HL-60 (cell line): ENCODE data around the gene ARL14EP.

ENCODE experiments used
- DNase-seq, 2 experiments: peaks; one replicate each; pipeline ENCODE4 v3.0.0-alpha.2; 2010 to 2020; ENCODE audit warnings: low read depth in 1 of 2, low spot score in 1 of 2
- H3K27ac ChIP-seq: fragments of 250-450 bp; sonication (Bioruptor Pico); replicated peaks from 2 replicates; pipeline ENCODE4 v1.5.1; 2020; ENCODE audit warnings: mild to moderate bottlenecking, moderate library complexity
- H3K27me3 ChIP-seq: fragments of 250-450 bp; sonication (Bioruptor Pico); 2 replicates; pipeline ENCODE4 v1.5.1; 2021; ENCODE audit warnings: mild to moderate bottlenecking, moderate library complexity; ENCODE audit not compliant: insufficient read depth, poor library complexity, severe bottlenecking
- H3K4me3 ChIP-seq: replicated peaks from 2 replicates; pipeline ENCODE4 v1.5.1; 2011; ENCODE audit warnings: mild to moderate bottlenecking, control low read depth, low read length; ENCODE audit not compliant: insufficient read depth
- GABPA ChIP-seq: IDR thresholded peaks from 2 replicates; pipeline ENCODE4 v1.6.1; 2012; ENCODE audit warnings: low read depth
- POLR2AphosphoS5 ChIP-seq: IDR thresholded peaks from 2 replicates; pipeline ENCODE4 v1.6.1; 2012; ENCODE audit warnings: low read depth
- SPI1 ChIP-seq: IDR thresholded peaks from 2 replicates; pipeline ENCODE4 v1.6.1; 2012; ENCODE audit warnings: low read depth, mild to moderate bottlenecking, borderline replicate concordance
- TF ChIP-seq, protein P1 (sequence below): IDR thresholded peaks from 2 replicates; pipeline ENCODE4 v1.6.1; 2012; ENCODE audit warnings: low read depth; ENCODE audit not compliant: insufficient replicate concordance
- TF ChIP-seq, protein P2 (sequence below): IDR thresholded peaks from one replicate; pipeline ENCODE4 v1.5.1; 2011; ENCODE audit warnings: low read length, control low read depth, inconsistent platforms; ENCODE audit not compliant: insufficient read depth

Gene ARL14EP

DNA sequence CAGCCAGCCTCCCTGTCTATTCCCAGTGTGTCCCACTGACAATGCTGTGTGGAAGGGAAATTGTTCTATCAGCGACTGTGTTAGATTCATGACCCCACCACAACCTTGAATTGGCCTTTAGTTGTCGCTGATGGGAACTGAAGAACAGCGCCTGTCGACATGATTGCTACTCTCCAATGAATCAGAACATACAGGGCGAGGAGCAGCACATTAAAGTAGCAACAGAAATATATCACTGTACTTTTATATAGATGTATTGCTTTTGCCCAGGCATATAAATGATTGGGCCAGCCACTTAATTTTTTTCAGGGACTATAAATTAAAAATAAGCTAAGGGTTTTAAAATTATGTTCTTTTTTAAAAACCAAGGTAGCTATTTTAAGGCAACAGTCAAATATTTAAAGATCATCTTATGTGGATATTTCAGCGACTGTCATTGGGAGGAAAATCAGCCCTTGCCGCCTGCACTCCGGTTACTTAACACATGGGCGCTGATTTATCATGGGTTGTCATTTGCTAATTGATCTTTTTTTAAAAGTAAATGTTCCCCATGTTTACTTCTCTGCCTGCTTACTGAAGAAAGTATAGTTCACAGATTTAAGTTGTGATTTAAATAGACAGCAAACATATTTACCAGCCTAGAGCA lies 42.1 kb downstream of the ARL14EP start:
- Histone ChIP-seq H3K4me3 (no peak overlapping the region), H3K27ac (no peak overlapping the region), H3K27me3 (no peaks in the 10 kb centered on the region)
- no peak for DNase-seq
- TF ChIP-seq GABPA: no peak
- TF ChIP-seq SPI1: no peak
- TF ChIP-seq POLR2AphosphoS5: no peak
- TF ChIP-seq, protein P1, sequence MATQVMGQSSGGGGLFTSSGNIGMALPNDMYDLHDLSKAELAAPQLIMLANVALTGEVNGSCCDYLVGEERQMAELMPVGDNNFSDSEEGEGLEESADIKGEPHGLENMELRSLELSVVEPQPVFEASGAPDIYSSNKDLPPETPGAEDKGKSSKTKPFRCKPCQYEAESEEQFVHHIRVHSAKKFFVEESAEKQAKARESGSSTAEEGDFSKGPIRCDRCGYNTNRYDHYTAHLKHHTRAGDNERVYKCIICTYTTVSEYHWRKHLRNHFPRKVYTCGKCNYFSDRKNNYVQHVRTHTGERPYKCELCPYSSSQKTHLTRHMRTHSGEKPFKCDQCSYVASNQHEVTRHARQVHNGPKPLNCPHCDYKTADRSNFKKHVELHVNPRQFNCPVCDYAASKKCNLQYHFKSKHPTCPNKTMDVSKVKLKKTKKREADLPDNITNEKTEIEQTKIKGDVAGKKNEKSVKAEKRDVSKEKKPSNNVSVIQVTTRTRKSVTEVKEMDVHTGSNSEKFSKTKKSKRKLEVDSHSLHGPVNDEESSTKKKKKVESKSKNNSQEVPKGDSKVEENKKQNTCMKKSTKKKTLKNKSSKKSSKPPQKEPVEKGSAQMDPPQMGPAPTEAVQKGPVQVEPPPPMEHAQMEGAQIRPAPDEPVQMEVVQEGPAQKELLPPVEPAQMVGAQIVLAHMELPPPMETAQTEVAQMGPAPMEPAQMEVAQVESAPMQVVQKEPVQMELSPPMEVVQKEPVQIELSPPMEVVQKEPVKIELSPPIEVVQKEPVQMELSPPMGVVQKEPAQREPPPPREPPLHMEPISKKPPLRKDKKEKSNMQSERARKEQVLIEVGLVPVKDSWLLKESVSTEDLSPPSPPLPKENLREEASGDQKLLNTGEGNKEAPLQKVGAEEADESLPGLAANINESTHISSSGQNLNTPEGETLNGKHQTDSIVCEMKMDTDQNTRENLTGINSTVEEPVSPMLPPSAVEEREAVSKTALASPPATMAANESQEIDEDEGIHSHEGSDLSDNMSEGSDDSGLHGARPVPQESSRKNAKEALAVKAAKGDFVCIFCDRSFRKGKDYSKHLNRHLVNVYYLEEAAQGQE: no peak
- TF ChIP-seq, protein P2, sequence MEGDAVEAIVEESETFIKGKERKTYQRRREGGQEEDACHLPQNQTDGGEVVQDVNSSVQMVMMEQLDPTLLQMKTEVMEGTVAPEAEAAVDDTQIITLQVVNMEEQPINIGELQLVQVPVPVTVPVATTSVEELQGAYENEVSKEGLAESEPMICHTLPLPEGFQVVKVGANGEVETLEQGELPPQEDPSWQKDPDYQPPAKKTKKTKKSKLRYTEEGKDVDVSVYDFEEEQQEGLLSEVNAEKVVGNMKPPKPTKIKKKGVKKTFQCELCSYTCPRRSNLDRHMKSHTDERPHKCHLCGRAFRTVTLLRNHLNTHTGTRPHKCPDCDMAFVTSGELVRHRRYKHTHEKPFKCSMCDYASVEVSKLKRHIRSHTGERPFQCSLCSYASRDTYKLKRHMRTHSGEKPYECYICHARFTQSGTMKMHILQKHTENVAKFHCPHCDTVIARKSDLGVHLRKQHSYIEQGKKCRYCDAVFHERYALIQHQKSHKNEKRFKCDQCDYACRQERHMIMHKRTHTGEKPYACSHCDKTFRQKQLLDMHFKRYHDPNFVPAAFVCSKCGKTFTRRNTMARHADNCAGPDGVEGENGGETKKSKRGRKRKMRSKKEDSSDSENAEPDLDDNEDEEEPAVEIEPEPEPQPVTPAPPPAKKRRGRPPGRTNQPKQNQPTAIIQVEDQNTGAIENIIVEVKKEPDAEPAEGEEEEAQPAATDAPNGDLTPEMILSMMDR: no peak

DNA sequence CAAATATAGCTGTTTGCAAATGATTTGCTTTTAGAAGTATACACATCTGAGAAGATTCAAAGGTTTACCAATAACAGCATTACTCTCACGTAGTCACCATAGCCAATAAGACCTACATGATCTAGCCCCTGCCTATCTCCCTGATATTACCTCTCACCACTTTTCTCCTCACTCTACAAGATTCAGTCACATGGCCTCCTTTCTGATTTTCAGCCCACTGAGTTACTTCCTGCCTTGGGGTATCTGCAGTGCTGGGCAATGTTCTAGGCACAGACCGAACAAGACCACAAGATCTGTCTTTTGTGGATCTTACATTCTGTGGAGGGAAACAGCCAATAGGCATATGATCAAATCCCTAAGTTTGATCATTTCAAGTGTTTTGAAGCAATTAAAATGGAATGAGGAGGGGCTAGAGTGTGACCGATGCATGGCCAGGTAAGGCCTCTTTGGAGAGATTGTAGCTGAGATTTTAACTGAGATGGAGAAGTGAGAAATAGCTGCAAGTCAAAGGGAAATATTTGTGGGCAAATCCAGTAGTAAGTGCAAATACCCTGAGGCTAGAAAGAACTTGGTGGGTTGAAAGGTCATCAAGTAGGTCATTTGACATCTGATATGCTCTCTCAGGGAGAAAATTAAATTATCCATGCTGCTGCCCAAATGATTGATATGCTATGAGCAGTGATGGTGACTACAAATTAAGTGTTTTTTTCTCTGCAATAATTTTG lies 43.1 kb downstream of the ARL14EP start:
- DNase-seq: no peak
- TF ChIP-seq GABPA (no peak), POLR2AphosphoS5 (no peak), SPI1 (no peak)
- TF ChIP-seq, protein P2: no peak
- TF ChIP-seq, protein P1: no peak
- no peak overlapping the region for H3K4me3 ChIP-seq
- H3K27ac ChIP-seq: no peak overlapping the region
- no peaks in the 10 kb centered on the region for H3K27me3 ChIP-seq

DNA sequence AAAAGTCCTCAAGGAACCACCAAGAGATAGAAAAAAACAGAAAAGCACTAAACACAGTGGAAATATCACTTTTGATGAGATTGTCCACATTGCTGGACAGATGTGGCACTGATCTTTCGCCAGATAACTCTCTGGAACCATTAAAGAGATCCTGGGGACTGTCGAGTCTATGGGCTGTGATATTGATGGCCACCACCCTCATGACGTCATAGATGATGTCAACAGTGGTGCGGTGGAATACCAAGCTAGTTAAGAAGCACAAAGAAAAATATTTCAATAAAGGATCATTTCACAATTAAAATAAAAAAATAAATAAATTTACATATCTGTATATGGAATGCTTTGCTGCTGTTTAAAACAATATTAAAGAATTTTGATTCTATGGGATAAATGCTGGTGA lies 45.5 kb downstream of the ARL14EP start:
- TF ChIP-seq, protein P2: no peak
- TF ChIP-seq GABPA (no peak), POLR2AphosphoS5 (no peak)
- H3K27ac ChIP-seq: no peak overlapping the region
- no peak for DNase-seq
- no peak overlapping the region for H3K4me3 ChIP-seq
- H3K27me3 ChIP-seq: no peaks in the 10 kb centered on the region
